OCI-LY1 (cell line): Measurements from ENCODE around the gene HELZ2.

Experiments
- H2AFZ ChIP-seq: fragments of 200-600 bp; sonication (generic), shearing (Covaris generic); 2 replicates; pipeline ENCODE4 v1.6.0; 2014; ENCODE audit warnings: antibody characterized with exemption, mild to moderate bottlenecking, low read length
- H3F3A ChIP-seq: fragments of 200-600 bp; sonication (generic), shearing (Covaris generic); 2 replicates; pipeline ENCODE4 v1.6.0; 2014; ENCODE audit warnings: mild to moderate bottlenecking, antibody characterized with exemption, low read length, moderate library complexity; ENCODE audit not compliant: insufficient read depth
- H3K27ac ChIP-seq: fragments of 200-600 bp; sonication (generic); 2 replicates; pipeline ENCODE4 v1.5.1; 2014; ENCODE audit warnings: low read length, mixed run types, mild to moderate bottlenecking, low read depth; ENCODE audit not compliant: poor library complexity, severe bottlenecking
- H3K27me3 ChIP-seq: fragments of 200-600 bp; sonication (generic); 2 replicates; pipeline ENCODE4 v1.6.0; 2014; ENCODE audit warnings: antibody characterized with exemption, mild to moderate bottlenecking, low read length, moderate library complexity; ENCODE audit not compliant: insufficient read depth
- H3K36me3 ChIP-seq: fragments of 200-600 bp; sonication (generic); 2 replicates; pipeline ENCODE4 v1.6.1; 2014; ENCODE audit warnings: mild to moderate bottlenecking, antibody characterized with exemption, low read length, moderate library complexity, mixed read lengths; ENCODE audit not compliant: insufficient read depth
- H3K4me1 ChIP-seq: fragments of 200-600 bp; sonication (generic); 2 replicates; pipeline ENCODE4 v1.5.1; 2014; ENCODE audit warnings: mild to moderate bottlenecking, low read length, moderate library complexity; ENCODE audit not compliant: insufficient read depth, severe bottlenecking
- H3K4me2 ChIP-seq: fragments of 200-600 bp; sonication (generic), shearing (Covaris generic); 2 replicates; pipeline ENCODE4 v1.6.1; 2014; ENCODE audit warnings: low read length
- H3K4me3 ChIP-seq: fragments of 200-600 bp; sonication (generic); 2 replicates; pipeline ENCODE4 v1.5.1; 2014; ENCODE audit warnings: low read length, low read depth, mild to moderate bottlenecking, mixed read lengths; ENCODE audit not compliant: poor library complexity, severe bottlenecking
- H3K79me2 ChIP-seq: fragments of 200-600 bp; shearing (Covaris generic); 2 replicates; pipeline ENCODE4 v1.6.1; 2016; ENCODE audit warnings: mixed run types, low read length, mixed read lengths; ENCODE audit not compliant: insufficient read depth
- H3K9ac ChIP-seq: fragments of 200-600 bp; sonication (generic), shearing (Covaris generic); 2 replicates; pipeline ENCODE4 v1.6.1; 2014; ENCODE audit warnings: mild to moderate bottlenecking, low read length, mixed read lengths
- H3K9me2 ChIP-seq: fragments of 200-600 bp; sonication (generic), shearing (Covaris generic); 2 replicates; pipeline ENCODE4 v1.6.1; 2014; ENCODE audit warnings: low read depth, mild to moderate bottlenecking, low read length, mixed read lengths
- H3K9me3 ChIP-seq: fragments of 200-600 bp; shearing (Covaris generic); 2 replicates; pipeline ENCODE4 v1.6.1; 2014; ENCODE audit warnings: low read length, mixed read lengths
- H4K20me1 ChIP-seq: fragments of 200-600 bp; sonication (generic), shearing (Covaris generic); 2 replicates; pipeline ENCODE4 v1.6.0; 2016; ENCODE audit warnings: mild to moderate bottlenecking, low read length; ENCODE audit not compliant: insufficient read depth
- EZH2 ChIP-seq: fragments of 200-600 bp; sonication (generic), shearing (Covaris generic); IDR thresholded peaks from 2 replicates; pipeline ENCODE4 v1.8.0; 2017; ENCODE audit warnings: borderline replicate concordance, mixed run types, mild to moderate bottlenecking, antibody characterized with exemption, low read length, moderate library complexity, mixed read lengths
- TF ChIP-seq, protein P1 (sequence below): fragments of 200-600 bp; sonication (generic), shearing (Covaris generic); IDR thresholded peaks from 2 replicates; pipeline ENCODE4 v1.5.1; 2017; ENCODE audit warnings: mild to moderate bottlenecking, antibody characterized with exemption, low read length, moderate library complexity, mixed read lengths

The HELZ2 gene

DNA sequence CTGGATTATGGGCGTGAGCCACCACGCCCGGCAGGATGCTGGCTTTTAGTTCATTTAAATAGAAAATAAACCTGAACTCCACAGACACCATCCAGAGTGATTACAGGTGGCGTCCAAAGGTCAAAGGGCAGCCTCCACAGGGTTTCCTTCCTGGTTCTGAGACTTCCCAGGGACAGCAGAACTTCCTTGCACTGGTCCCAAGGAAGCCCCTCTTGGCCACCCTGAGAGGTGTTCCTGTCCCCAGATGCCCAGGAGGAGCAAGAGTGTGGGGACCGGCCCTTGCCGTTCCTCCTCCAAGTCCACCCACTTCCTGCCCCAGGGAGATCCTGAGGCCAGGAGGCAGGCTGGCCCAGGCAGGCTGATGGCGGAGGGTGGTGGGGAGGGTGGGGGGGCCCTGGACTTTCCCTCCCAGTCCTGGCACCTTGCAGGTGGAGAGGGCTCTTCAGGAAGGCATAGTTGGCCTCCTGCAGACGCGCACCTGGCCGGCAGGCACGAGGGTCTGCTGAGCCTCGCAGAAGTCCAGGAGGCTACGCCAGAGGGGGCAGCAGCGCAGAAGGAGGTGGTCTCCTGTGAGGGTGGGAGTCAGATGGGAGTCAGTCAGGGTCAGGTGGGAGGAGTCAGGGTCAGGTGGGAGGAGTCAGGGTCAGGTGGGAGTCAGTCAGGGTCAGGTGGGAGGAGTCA is 15.1 kb downstream of the HELZ2 start:
- H3K27me3 ChIP-seq, result peaks cover 10% of the 10 kb centered on the region; the same call in 1 of the 2 replicates
- no peaks in the 10 kb centered on the region for H3F3A ChIP-seq
- H3K36me3 ChIP-seq, result no peaks in the 10 kb centered on the region
- no peak overlapping the region for H2AFZ ChIP-seq
- no peak overlapping the region for H3K27ac ChIP-seq
- no peaks in the 10 kb centered on the region for H4K20me1 ChIP-seq
- no peak overlapping the region for H3K4me3 ChIP-seq
- no peaks in the 10 kb centered on the region for H3K9me3 ChIP-seq
- H3K4me1 ChIP-seq, result peaks cover 3% of the 10 kb centered on the region
- H3K79me2 ChIP-seq, result no peaks in the 10 kb centered on the region
- TF ChIP-seq, protein P1, sequence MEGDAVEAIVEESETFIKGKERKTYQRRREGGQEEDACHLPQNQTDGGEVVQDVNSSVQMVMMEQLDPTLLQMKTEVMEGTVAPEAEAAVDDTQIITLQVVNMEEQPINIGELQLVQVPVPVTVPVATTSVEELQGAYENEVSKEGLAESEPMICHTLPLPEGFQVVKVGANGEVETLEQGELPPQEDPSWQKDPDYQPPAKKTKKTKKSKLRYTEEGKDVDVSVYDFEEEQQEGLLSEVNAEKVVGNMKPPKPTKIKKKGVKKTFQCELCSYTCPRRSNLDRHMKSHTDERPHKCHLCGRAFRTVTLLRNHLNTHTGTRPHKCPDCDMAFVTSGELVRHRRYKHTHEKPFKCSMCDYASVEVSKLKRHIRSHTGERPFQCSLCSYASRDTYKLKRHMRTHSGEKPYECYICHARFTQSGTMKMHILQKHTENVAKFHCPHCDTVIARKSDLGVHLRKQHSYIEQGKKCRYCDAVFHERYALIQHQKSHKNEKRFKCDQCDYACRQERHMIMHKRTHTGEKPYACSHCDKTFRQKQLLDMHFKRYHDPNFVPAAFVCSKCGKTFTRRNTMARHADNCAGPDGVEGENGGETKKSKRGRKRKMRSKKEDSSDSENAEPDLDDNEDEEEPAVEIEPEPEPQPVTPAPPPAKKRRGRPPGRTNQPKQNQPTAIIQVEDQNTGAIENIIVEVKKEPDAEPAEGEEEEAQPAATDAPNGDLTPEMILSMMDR, result no peak
- TF ChIP-seq EZH2, result no peak
- no peaks in the 10 kb centered on the region for H3K9me2 ChIP-seq
- no peak overlapping the region for H3K4me2 ChIP-seq
- H3K9ac ChIP-seq, result no peak overlapping the region

DNA sequence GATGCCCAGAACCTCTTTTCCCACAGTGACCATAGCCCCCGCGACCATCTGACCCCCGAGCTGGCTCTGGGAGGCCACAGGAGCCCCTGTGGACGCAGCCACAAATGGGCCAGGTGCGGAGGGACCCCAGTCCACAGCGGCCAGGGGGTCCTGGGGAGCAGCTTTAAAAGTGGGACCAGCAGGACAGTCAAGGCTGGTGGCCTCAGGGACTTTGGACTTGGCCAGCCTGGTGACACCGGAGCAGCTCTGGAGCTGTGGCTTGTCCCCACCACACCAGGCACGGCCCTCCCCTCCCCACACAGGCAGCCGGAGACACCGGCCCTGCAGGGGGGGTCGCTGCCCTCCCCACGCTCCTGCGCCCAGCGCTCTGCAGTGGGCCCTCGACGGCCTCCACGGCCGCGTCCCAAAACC is 16.6 kb downstream of the HELZ2 start:
- no peaks in the 10 kb centered on the region for H4K20me1 ChIP-seq

DNA sequence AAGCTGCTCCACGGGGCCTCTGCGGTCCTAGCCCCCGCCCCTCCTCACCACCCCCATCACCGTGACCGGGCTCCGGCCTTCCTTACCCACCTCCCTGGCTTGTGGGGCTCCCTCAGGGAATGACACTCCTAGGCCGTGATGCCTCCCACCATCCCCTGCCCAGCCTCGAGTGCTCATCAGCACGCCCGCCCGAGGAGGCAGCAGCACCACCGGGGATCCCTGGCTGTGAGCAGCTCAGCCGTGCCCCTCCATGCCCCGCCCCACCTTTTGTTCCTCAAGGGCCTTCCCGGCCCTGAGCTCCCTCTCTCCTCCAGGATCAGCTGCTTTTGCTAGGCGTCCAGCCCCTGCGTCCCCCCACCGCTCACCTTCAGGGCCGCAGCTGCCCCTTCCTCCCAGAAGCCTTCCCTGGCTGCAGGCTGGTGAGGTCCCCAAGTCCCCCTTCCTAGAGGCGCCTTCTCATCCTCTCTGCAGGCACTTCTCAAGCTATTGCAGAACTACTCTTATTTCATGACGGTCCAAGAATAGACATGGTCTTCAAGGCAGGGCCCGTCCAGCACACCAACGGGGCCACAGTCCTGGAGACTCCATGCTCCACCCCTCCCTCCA is 17.1 kb downstream of the HELZ2 start:
- no peaks in the 10 kb centered on the region for H3K9me3 ChIP-seq
- H3K36me3 ChIP-seq, result no peaks in the 10 kb centered on the region
- TF ChIP-seq EZH2, result no peak
- TF ChIP-seq, protein P1, result no peak
- H3K4me2 ChIP-seq, result no peak overlapping the region
- H2AFZ ChIP-seq, result no peak overlapping the region
- H3K79me2 ChIP-seq, result no peaks in the 10 kb centered on the region
- no peaks in the 10 kb centered on the region for H4K20me1 ChIP-seq
- peaks cover 18% of the 10 kb centered on the region for H3K4me1 ChIP-seq
- no peaks in the 10 kb centered on the region for H3K9me2 ChIP-seq
- H3F3A ChIP-seq, result 0 out of 2 replicates have a peak, but pooled peaks cover 5% of the 10 kb centered on the region
- H3K4me3 ChIP-seq, result no peak overlapping the region
- no peak overlapping the region for H3K27ac ChIP-seq
- H3K9ac ChIP-seq, result no peak overlapping the region
- peaks cover 9% of the 10 kb centered on the region; the same call in 1 of the 2 replicates for H3K27me3 ChIP-seq

More for the DNA sequence above, 16.6 kb downstream of the HELZ2 start:
- no peaks in the 10 kb centered on the region for H3K9me3 ChIP-seq
- H3K27ac ChIP-seq, result no peak overlapping the region
- no peak overlapping the region for H3K4me3 ChIP-seq
- no peak overlapping the region for H3K4me2 ChIP-seq
- 0 out of 2 replicates have a peak, but pooled peaks cover 5% of the 10 kb centered on the region for H3F3A ChIP-seq
- no peak overlapping the region for H3K9ac ChIP-seq
- TF ChIP-seq, protein P1, result no peak
- TF ChIP-seq EZH2, result no peak
- H3K79me2 ChIP-seq, result no peaks in the 10 kb centered on the region
- no peak overlapping the region for H2AFZ ChIP-seq
- H3K4me1 ChIP-seq, result peaks cover 14% of the 10 kb centered on the region
- peaks cover 10% of the 10 kb centered on the region; the same call in 1 of the 2 replicates for H3K27me3 ChIP-seq
- H3K36me3 ChIP-seq, result no peaks in the 10 kb centered on the region
- H3K9me2 ChIP-seq, result no peaks in the 10 kb centered on the region
